ENCODE data around the gene THAP3. TPM values are rescaled to one million over a fixed set of nuclear protein-coding genes. Genes with fewer than 3 reads are reported as not detected.

THAP3 gene
- total and polyA plus RNA-seq, 2 of the 8 experiments (the other 6 are each of a cell fraction or from before 2014, with no cell fraction given): 8.2 to 15.3 TPM

GRCh38 chr1:6602669-6603237 lies 21.9 kb upstream of the THAP3 start, which contains the start of gene KLHL21 (continued):
- no peak for TF ChIP-seq CHD7 (IDR thresholded peaks at IDR 0.05; ENCODE audit: insufficient replicate concordance, low read length)
- no peak for TF ChIP-seq KDM5A (IDR thresholded peaks at IDR 0.05; ENCODE audit: low read length)
- peak; percentile 66 for TF ChIP-seq TAF1 (IDR thresholded peaks at IDR 0.05; ENCODE audit: low read depth, low read length)
- no peak for TF ChIP-seq SAP30 (IDR thresholded peaks at IDR 0.05; ENCODE audit: insufficient read depth, insufficient replicate concordance, low read length)
- TF ChIP-seq GTF2F1 (IDR thresholded peaks at IDR 0.05; ENCODE audit: borderline replicate concordance, low read depth, low read length): no peak
- peak; percentile 63; the same call in 1 of the 2 replicates for TF ChIP-seq RBBP5 (IDR thresholded peaks at IDR 0.05; ENCODE audit: borderline replicate concordance, low read depth, low read length)
- TF ChIP-seq CEBPB (IDR thresholded peaks at IDR 0.05; ENCODE audit: low read depth, low read length): no peak
- no peak for TF ChIP-seq GABPA (IDR thresholded peaks at IDR 0.05; ENCODE audit: borderline replicate concordance, insufficient read depth, low read length)
- no peak for TF ChIP-seq ASH2L (IDR thresholded peaks at IDR 0.05; ENCODE audit: low read length)
- TF ChIP-seq MAFK (IDR thresholded peaks at IDR 0.05; ENCODE audit: low read depth, low read length): no peak
- TF ChIP-seq SIRT6 (IDR thresholded peaks at IDR 0.05; ENCODE audit: low read length): no peak
- TF ChIP-seq POLR2A (IDR thresholded peaks at IDR 0.05; ENCODE audit: control extremely low read depth in 1 of 2, low read depth in 2 of 2, low read length in 2 of 2): peak in 1 of 2 experiments; percentile 75; a peak in 1 of 3 replicates

Measured in H1 (cell line).